Upper lobe of right lung (tissue), 1 donor: ENCODE data around the gene PPP1R26. TPM values are rescaled to one million over a fixed set of nuclear protein-coding genes. Genes with fewer than 3 reads are reported as not detected.
A peak's percentile ranks its signal among the peaks of the same experiment; 100 is the strongest.

Experiments used
- ATAC-seq: fragments of 200-7000 bp; cut with Tn5 transposase; one replicate; pipeline ENCODE4 v1.9.1; 2020; ENCODE audit warnings: mild to moderate bottlenecking, moderate library complexity
- DNase-seq: peaks from one replicate; pipeline ENCODE4 v3.0.0-alpha.2; 2020
- H3K27ac ChIP-seq: fragments of 200-600 bp; one replicate; pipeline ENCODE4 v1.8.0; 2022
- H3K27me3 ChIP-seq: fragments of 200-600 bp; one replicate; pipeline ENCODE4 v1.8.0; 2022; ENCODE audit warnings: mild to moderate bottlenecking
- H3K36me3 ChIP-seq: fragments of 200-600 bp; one replicate; pipeline ENCODE4 v1.8.0; 2022
- H3K4me1 ChIP-seq: fragments of 200-600 bp; one replicate; pipeline ENCODE4 v1.8.0; 2022
- H3K4me3 ChIP-seq: fragments of 200-600 bp; one replicate; pipeline ENCODE4 v1.8.0; 2022; ENCODE audit warnings: mild to moderate bottlenecking
- H3K9me3 ChIP-seq: fragments of 200-600 bp; one replicate; pipeline ENCODE4 v1.8.0; 2022
- CTCF ChIP-seq: fragments of 200-600 bp; IDR thresholded peaks from one replicate; pipeline ENCODE4 v1.8.0; 2022; ENCODE audit warnings: antibody characterized with exemption
- intact Hi-C: fragments of 100-400 bp; cut with DNase I; formaldehyde crosslinking; loops from one replicate; pipeline ENCODE4 v1.11.0; 2022
- total RNA-seq: library from RNA; stranded (reverse); fragmentation: NEBNext Ultra II Directional; extraction: Animal tissue kit (Norgen Biotek cat#: 25700); gene quantifications from one replicate; pipeline ENCODE4 v1.2.1, GENCODE V29; 2021
- donor health status: DM: no; HTN: yes; CAD: no; lungs with severe emphysema.

Gene PPP1R26
- total RNA-seq, 1 donor from 2014 or later = 27.5 TPM

GRCh38 chr9:135504262-135505243 is 25.0 kb downstream of the PPP1R26 start:
- no peaks in the 10 kb centered on the region for H3K9me3 ChIP-seq
- intact Hi-C loops = no loop called here

GRCh38 chr9:135505406-135506187 is 26.0 kb downstream of the PPP1R26 start:
- no peak for ATAC-seq
- no peaks in the 10 kb centered on the region for H3K27me3 ChIP-seq
- DNase-seq = peak; percentile 59

More at GRCh38 chr9:135504262-135505243, 25.0 kb downstream of the PPP1R26 start:
- TF ChIP-seq CTCF = peak; percentile 72
- peak; percentile 76 for DNase-seq
- Histone ChIP-seq H3K27ac (no peak overlapping the region), H3K27me3 (no peaks in the 10 kb centered on the region), H3K4me3 (no peak overlapping the region), H3K4me1 (peaks cover 14% of the 10 kb centered on the region), H3K36me3 (peaks cover 24% of the 10 kb centered on the region)
- peak; percentile 31 for ATAC-seq

GRCh38 chr9:135506327-135507103 is 26.9 kb downstream of the PPP1R26 start:
- Histone ChIP-seq H3K4me1 (peaks cover 10% of the 10 kb centered on the region), H3K36me3 (peaks cover 24% of the 10 kb centered on the region), H3K9me3 (no peaks in the 10 kb centered on the region), H3K27ac (no peak overlapping the region), H3K4me3 (no peak overlapping the region), H3K27me3 (no peaks in the 10 kb centered on the region)
- intact Hi-C loops = no loop called here
- no peak for TF ChIP-seq CTCF
- ATAC-seq (no peak), DNase-seq (peak; percentile 58)

More at GRCh38 chr9:135505406-135506187, 26.0 kb downstream of the PPP1R26 start:
- Histone ChIP-seq H3K4me3 (no peak overlapping the region), H3K4me1 (peaks cover 14% of the 10 kb centered on the region), H3K9me3 (no peaks in the 10 kb centered on the region), H3K36me3 (peaks cover 24% of the 10 kb centered on the region), H3K27ac (no peak overlapping the region)
- intact Hi-C loops = no loop called here
- no peak for TF ChIP-seq CTCF

DNA sequence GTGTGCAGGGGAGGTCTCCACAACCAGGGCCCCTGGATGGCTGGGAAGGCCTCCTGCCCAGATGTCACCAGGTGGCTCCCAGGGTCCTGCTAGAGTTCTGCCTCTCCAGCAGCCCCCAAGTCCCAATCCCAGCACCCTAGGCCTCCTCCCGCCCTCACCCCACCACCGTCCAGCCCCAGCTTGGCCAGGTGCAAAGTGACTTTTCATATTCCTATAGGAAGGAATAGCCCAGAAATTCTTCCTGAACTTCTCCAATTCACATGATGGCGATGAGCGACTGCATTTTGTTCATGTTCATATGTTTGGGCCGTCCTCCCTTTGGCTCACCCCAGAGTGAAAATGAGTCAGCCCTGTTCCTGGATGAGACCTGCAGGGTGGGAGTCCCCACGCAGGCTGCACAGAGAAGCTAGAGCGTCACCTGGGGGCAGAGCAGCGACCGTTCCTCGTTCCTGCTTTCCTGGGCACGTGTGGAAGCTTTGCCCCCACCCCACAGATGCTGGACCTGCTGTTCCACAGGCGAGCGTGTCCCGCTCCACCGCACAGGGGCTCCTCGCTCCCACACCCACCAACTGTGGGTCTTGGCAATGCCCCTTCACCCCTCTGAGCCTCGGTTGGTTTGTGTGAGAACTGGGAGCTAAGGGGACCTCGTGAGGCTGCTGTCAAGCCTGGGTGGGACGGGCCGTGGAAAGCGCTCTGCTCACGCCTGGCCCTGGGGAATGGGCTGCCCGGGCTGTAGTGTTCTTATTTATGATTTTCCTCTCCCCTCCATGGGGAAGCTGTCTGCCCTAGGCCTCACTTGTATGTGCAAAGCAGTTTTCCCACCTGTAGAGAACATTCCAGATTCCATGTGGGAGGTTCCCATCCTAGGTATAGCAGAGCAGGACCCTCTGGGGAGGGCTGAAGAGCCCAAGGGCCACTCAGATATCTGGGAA is 27.8 kb downstream of the PPP1R26 start:
- Histone ChIP-seq H3K4me1 (peaks cover 2% of the 10 kb centered on the region), H3K9me3 (no peaks in the 10 kb centered on the region), H3K27me3 (no peaks in the 10 kb centered on the region), H3K27ac (no peak overlapping the region), H3K4me3 (no peak overlapping the region), H3K36me3 (peaks cover 24% of the 10 kb centered on the region)
- intact Hi-C loops = no loop called here
- ATAC-seq (no peak), DNase-seq (peak; percentile 54)
- no peak for TF ChIP-seq CTCF
